Stomach (tissue), 9 donors: ENCODE results near the gene FOSL2. TPM values are rescaled to one million over a fixed set of nuclear protein-coding genes. Genes with fewer than 3 reads are reported as not detected.

Source experiments
- DNase-seq, 2 donors: peaks; one replicate each; pipeline versions ENCODE4 v3.0.0 to v3.0.0-alpha.2; 2013 to 2019
- H3K27ac ChIP-seq, 5 donors: fragments of 200-600 bp in 4 of 5; sonication (generic) in 4 of 5; one replicate each; pipeline ENCODE4 v1.5.1; 2013 to 2019; ENCODE audit warnings: mild to moderate bottlenecking in 1 of 5, moderate library complexity in 1 of 5
- H3K27me3 ChIP-seq, 3 donors: fragments of 200-600 bp; sonication (generic); one replicate each; pipeline ENCODE4 v1.5.1; 2017 to 2019; ENCODE audit warnings: mixed run types in 1 of 3
- H3K36me3 ChIP-seq, 4 donors: fragments of 200-600 bp; sonication (generic); 1 replicate in 3 of 4; 2 replicates in 1 of 4; pipeline ENCODE4 v1.5.1; 2016 to 2019
- H3K4me1 ChIP-seq, 4 donors: fragments of 200-600 bp; sonication (generic); one replicate each; pipeline ENCODE4 v1.5.1; 2016 to 2019
- H3K4me3 ChIP-seq, 4 donors: fragments of 200-600 bp; sonication (generic) in 3 of 4; one replicate each; pipeline ENCODE4 v1.5.1; 2016 to 2019; ENCODE audit warnings: mild to moderate bottlenecking in 1 of 4
- H3K9me3 ChIP-seq, 4 donors: fragments of 200-600 bp; sonication (generic); one replicate each; pipeline ENCODE4 v1.5.1; 2016 to 2019
- CTCF ChIP-seq, 7 experiments: fragments of 450-650 bp in 4 of 7; fragments of 200-600 bp in 3 of 7; sonication (generic) in 3 of 7; IDR thresholded peaks; one replicate each; pipeline ENCODE4 v1.5.1; 2016 to 2019; ENCODE audit warnings: antibody characterized with exemption in 7 of 7, control low read depth in 2 of 7, mild to moderate bottlenecking in 1 of 7
- EP300 ChIP-seq: sonication (generic); formaldehyde crosslinking; IDR thresholded peaks from one replicate; pipeline ENCODE4 v1.6.1; 2017; ENCODE audit warnings: antibody characterized with exemption
- POLR2A ChIP-seq, 4 donors: fragments of 450-650 bp; IDR thresholded peaks; one replicate each; pipeline ENCODE4 v1.6.1; 2016; ENCODE audit warnings: antibody characterized with exemption in 4 of 4, control low read depth in 2 of 4, mild to moderate bottlenecking in 1 of 4, moderate library complexity in 1 of 4
- POLR2AphosphoS5 ChIP-seq, 3 donors: sonication (generic); formaldehyde crosslinking; IDR thresholded peaks; one replicate each; pipeline ENCODE4 v1.6.1; 2016; ENCODE audit warnings: antibody characterized with exemption in 3 of 3
- WGBS, 5 donors: extraction: QIAGEN DNeasy Blood & Tissue Kit in 3 of 5; methylation state at CpG; one replicate each; pipeline versions ENCODE4 v1.1.5 to v1.1.7; 2013 to 2018; 5-methylcytosine and 5-hydroxymethylcytosine counted together
- intact Hi-C: fragments of 100-400 bp; cut with DNase I; formaldehyde crosslinking; loops from one replicate; pipeline ENCODE4 v1.15.1; 2023; ENCODE audit warnings: low total_unique reads
- polyA plus RNA-seq, 3 donors: library from polyadenylated mRNA; stranded (reverse); fragments of 200-250 nt; gene quantifications; one replicate each; pipeline ENCODE4 v1.2.3, GENCODE V29; 2013
- total RNA-seq, 5 donors: library from RNA; depleted of rRNA; stranded (reverse); fragments of >200 nt; gene quantifications; one replicate each; pipeline versions ENCODE4 v1.1.0 to v1.2.3, GENCODE V29; 2014 to 2016
- donor health status: healthy with polysubstance abuse.
- donor health status: Bipolar disorder and iron deficiency.
- donor health status: healthy.

The FOSL2 gene
- total and polyA plus RNA-seq, 8 donors = 24.4 to 227 (median 71.2) TPM

DNA sequence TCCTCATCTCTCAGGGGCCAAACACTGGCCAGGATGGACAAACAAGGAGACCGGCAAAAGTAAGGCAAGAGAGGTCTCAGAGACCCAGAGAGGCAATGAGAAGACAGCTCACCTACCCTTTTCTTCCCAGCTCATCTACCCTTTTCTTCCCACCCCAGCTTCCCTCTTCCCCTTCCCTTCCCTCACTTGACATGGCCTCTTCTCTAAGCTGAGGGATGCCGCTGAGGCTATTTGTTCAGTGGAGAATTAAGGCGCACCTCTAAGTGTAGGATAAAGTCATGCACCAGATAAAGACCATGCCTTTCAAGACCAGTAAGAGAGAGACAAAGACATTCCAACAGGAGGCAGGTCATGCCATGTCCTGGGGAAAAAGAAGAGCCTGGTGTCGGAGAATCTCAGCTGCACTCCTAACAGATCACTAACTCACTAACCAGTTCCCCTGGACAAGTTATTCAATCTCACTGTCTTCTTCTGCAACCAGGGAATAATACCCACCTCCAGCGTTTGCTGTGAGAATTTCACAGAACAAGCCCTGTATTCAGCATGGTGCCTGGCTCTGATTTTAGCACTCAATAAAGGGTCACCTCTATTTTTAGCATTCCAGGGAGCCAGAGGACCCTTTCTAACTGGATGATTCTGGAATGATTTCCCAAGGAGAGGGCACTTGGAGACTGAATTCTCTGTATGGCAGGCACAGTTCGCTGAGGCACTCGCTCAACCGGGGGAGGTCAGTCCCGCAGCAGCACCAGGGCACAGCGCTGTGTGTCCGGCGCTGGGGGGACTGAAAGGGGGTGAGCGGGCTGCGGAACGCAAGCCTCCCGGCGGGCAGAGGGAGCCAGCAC, 3.0 kb upstream of the FOSL2 start:
- H3K4me3 ChIP-seq = peak overlapping the region; percentile 72 to 97 (median 85)
- peaks cover 0 to 3% (median 0%) of the 10 kb centered on the region in 4 donors for H3K36me3 ChIP-seq
- 20 to 29% (median 22%) methylated on average over 17 of the region's 17 CpGs for WGBS, 5 donors
- H3K4me1 ChIP-seq = peaks cover 8 to 24% (median 14%) of the 10 kb centered on the region in 4 donors
- no peaks in the 10 kb centered on the region for H3K27me3 ChIP-seq
- intact Hi-C loops = no loop called here
- TF ChIP-seq CTCF (IDR thresholded peaks at IDR 0.05) = no peak
- no peak for TF ChIP-seq POLR2A (IDR thresholded peaks at IDR 0.05)
- TF ChIP-seq POLR2AphosphoS5 (IDR thresholded peaks at IDR 0.05) = no peak
- TF ChIP-seq EP300 = no peak
- H3K27ac ChIP-seq = peak overlapping the region; percentile 98 to 100 (median 99)
- no peak for DNase-seq
- no peaks in the 10 kb centered on the region for H3K9me3 ChIP-seq

- peak overlapping the region; percentile 98 to 100 (median 99) for H3K27ac ChIP-seq
- H3K9me3 ChIP-seq = no peaks in the 10 kb centered on the region
- no peaks in the 10 kb centered on the region for H3K27me3 ChIP-seq
- peak overlapping the region; percentile 72 to 97 (median 85) for H3K4me3 ChIP-seq
- DNase-seq = peak; percentile 92 to 96
- intact Hi-C loops = no loop called here
- peak; percentile 91 for TF ChIP-seq EP300
- TF ChIP-seq CTCF (IDR thresholded peaks at IDR 0.05) = peak in 2 of 7 experiments; percentile 7 to 15
- TF ChIP-seq POLR2AphosphoS5 (IDR thresholded peaks at IDR 0.05) = peak; percentile 75 to 87 (median 76)
- peak in 1 of 4 donors; percentile 30 for TF ChIP-seq POLR2A (IDR thresholded peaks at IDR 0.05)
- H3K36me3 ChIP-seq = peaks cover 0 to 5% (median 0%) of the 10 kb centered on the region in 4 donors
- H3K4me1 ChIP-seq = peaks cover 8 to 24% (median 14%) of the 10 kb centered on the region in 4 donors
- WGBS, 5 donors = 0% methylated on average over 25 to 45 of the region's 45 CpGs
These were observed 2.4 kb upstream of the FOSL2 start for GRCh38 chr2:28390241-28390745.

DNA sequence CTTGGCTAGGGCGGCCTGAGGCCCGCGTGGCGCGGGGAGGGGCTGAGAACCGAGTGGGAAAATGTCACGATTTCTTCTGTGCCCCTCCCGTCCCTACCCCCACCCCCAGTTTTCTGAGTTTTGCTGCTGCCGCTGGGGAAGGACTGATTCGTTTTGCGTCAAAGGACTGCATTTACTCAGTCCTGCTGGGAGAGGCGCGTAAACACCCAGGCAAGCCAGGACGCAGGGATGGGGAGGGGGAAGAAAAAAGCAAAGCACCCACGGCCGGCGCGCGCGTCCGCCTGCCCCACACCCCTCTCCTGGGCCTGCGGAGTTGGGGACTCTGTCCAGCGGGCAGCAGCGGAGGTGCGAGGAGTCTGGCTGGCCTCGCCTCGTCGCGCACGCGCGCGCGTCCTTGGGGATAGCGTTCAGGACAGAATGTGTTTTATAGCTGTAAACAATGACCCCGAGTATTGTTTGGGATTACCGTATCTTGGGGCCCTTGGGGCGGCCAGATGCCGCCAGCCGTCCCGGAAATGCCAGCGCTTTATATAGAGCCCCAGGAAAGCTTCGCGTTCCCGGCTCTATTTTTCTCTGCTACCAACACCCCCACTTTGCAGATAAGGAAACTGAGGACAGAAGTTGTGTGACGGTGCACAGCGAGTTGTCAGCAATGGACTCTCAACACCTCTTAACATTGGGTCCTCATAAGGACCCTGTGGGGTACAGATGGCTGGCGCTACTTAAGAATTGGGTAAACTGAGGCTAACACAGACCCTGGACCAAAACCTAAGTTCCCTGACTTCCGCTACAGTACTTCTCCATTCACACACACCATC, 1.7 kb upstream of the FOSL2 start:
- peak in 1 of 4 donors; percentile 7 for TF ChIP-seq POLR2A (IDR thresholded peaks at IDR 0.05)
- TF ChIP-seq POLR2AphosphoS5 (IDR thresholded peaks at IDR 0.05) = peak; percentile 72 to 88 (median 88)
- TF ChIP-seq EP300 = peak; percentile 21
- TF ChIP-seq CTCF (IDR thresholded peaks at IDR 0.05) = peak in 1 of 7 experiments; percentile 3
- no peaks in the 10 kb centered on the region for H3K9me3 ChIP-seq
- peaks cover 0 to 5% (median 0%) of the 10 kb centered on the region in 4 donors for H3K36me3 ChIP-seq
- H3K27me3 ChIP-seq = no peaks in the 10 kb centered on the region
- peaks cover 8 to 24% (median 14%) of the 10 kb centered on the region in 4 donors for H3K4me1 ChIP-seq
- H3K4me3 ChIP-seq = peak overlapping the region; percentile 72 to 97 (median 85)
- peak; percentile 81 to 91 for DNase-seq
- H3K27ac ChIP-seq = peak overlapping the region; percentile 98 to 100 (median 99)
- intact Hi-C loops = no loop called here
- 0 to 1% (median 0%) methylated on average over 12 to 49 of the region's 49 CpGs for WGBS, 5 donors
